Measurements from ENCODE around the gene CYP1A2. TPM values are rescaled to one million over a fixed set of nuclear protein-coding genes. Genes with fewer than 3 reads are reported as not detected.

Gene CYP1A2
- total RNA-seq, 1 donor from 2014 or later = not detected

- DNase-seq (ENCODE audit: low spot score) = no peak
- H3K27ac Mint-ChIP-seq = peak overlapping the region; percentile 55
- no peaks in the 10 kb centered on the region for H3K27me3 Mint-ChIP-seq (ENCODE audit: low read depth)
- peaks cover 62% of the 10 kb centered on the region for H3K4me1 Mint-ChIP-seq (ENCODE audit: low read depth)
- intact Hi-C loops (cut with micrococcal nuclease) = no loop called here
- H3K36me3 Mint-ChIP-seq (ENCODE audit: low read depth) = no peaks in the 10 kb centered on the region
- H3K4me3 Mint-ChIP-seq (ENCODE audit: low read depth) = no peak overlapping the region
- no peaks in the 10 kb centered on the region for H3K9me3 Mint-ChIP-seq
Measured at GRCh38 chr15:74773329-74773728, 24.7 kb downstream of the CYP1A2 start.

DNA sequence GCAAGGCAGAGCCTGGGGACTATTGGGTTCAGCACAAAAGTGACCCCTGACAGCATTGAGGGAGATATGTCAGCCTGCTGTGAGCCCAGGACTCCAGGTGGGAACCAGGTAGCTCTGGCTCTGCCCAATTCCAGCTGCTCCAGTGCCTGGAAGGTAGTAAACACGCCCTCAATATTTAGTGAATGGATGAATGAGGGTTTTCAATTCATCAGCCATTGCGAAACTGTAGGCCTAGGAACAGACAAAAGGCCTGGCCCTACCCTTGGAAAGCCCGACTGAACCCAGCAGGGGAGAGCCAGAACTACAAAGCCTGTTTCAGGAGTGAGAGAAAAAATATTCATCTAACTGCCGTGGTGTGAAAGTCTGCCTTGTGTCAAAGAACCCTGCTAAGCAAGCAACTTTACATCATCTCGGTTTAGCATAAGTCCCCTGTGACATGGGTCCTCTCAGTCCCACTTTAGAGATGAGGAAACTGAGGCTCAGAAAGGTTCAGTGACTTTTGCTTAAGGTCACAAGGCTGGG lies 25.1 kb downstream of the CYP1A2 start:
- Mint-ChIP-seq H3K4me3 (ENCODE audit: low read depth) (no peak overlapping the region), H3K27ac (peak overlapping the region; percentile 55), H3K27me3 (ENCODE audit: low read depth) (no peaks in the 10 kb centered on the region), H3K36me3 (ENCODE audit: low read depth) (no peaks in the 10 kb centered on the region), H3K9me3 (no peaks in the 10 kb centered on the region), H3K4me1 (ENCODE audit: low read depth) (peaks cover 64% of the 10 kb centered on the region)
- DNase-seq (ENCODE audit: low spot score) = no peak
- intact Hi-C loops (cut with micrococcal nuclease) = no loop called here

DNA sequence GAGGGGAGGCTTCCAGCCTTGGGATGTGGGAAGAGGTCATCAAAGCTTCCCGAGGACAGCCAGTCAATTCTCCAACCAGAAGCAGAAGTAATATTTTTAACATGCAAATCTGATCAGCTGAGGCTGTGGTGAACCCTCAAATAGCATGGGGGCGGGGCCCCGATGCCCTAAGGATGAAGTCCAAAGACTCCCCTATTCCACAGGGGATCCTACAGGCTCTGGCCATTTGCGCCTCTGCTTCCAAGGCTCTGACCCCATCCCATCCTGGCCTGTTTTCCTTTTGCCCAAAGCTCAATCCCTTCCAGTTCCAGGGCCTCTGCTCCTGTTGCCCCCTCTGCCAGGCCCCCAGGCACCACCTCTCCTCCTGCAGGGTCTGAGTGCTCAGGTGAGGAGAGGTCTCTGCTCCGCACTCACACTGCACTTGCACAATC lies 26.5 kb downstream of the CYP1A2 start:
- H3K9me3 Mint-ChIP-seq = no peaks in the 10 kb centered on the region
- no peaks in the 10 kb centered on the region for H3K27me3 Mint-ChIP-seq (ENCODE audit: low read depth)
- H3K4me3 Mint-ChIP-seq (ENCODE audit: low read depth) = no peak overlapping the region
- DNase-seq (ENCODE audit: low spot score) = no peak
- H3K4me1 Mint-ChIP-seq (ENCODE audit: low read depth) = peaks cover 77% of the 10 kb centered on the region
- intact Hi-C loops (cut with micrococcal nuclease) = no loop called here
- no peaks in the 10 kb centered on the region for H3K36me3 Mint-ChIP-seq (ENCODE audit: low read depth)
- peak overlapping the region; percentile 30 for H3K27ac Mint-ChIP-seq

- intact Hi-C loops (cut with micrococcal nuclease) = no loop called here
- H3K27ac Mint-ChIP-seq = peak overlapping the region; percentile 99
- H3K27me3 Mint-ChIP-seq (ENCODE audit: low read depth) = no peaks in the 10 kb centered on the region
- no peak for DNase-seq (ENCODE audit: low spot score)
- peak overlapping the region; percentile 18 for H3K4me3 Mint-ChIP-seq (ENCODE audit: low read depth)
- no peaks in the 10 kb centered on the region for H3K36me3 Mint-ChIP-seq (ENCODE audit: low read depth)
- H3K9me3 Mint-ChIP-seq = no peaks in the 10 kb centered on the region
- H3K4me1 Mint-ChIP-seq (ENCODE audit: low read depth) = peaks cover 82% of the 10 kb centered on the region
Measured at GRCh38 chr15:74775894-74776293, 27.2 kb downstream of the CYP1A2 start.

GRCh38 chr15:74776821-74777768 lies 28.4 kb downstream of the CYP1A2 start:
- Mint-ChIP-seq H3K27me3 (ENCODE audit: low read depth) (no peaks in the 10 kb centered on the region), H3K36me3 (ENCODE audit: low read depth) (no peaks in the 10 kb centered on the region), H3K9me3 (no peaks in the 10 kb centered on the region), H3K4me1 (ENCODE audit: low read depth) (peaks cover 78% of the 10 kb centered on the region), H3K27ac (peak overlapping the region; percentile 99), H3K4me3 (ENCODE audit: low read depth) (peak overlapping the region; percentile 78)
- intact Hi-C loops (cut with micrococcal nuclease) = no loop called here
- DNase-seq (ENCODE audit: low spot score) = peak; percentile 50

- Mint-ChIP-seq H3K27ac (peak overlapping the region; percentile 99), H3K27me3 (ENCODE audit: low read depth) (no peaks in the 10 kb centered on the region), H3K4me1 (ENCODE audit: low read depth) (peaks cover 74% of the 10 kb centered on the region), H3K36me3 (ENCODE audit: low read depth) (peaks cover 4% of the 10 kb centered on the region), H3K9me3 (no peaks in the 10 kb centered on the region), H3K4me3 (ENCODE audit: low read depth) (peak overlapping the region; percentile 42)
- intact Hi-C loops (cut with micrococcal nuclease) = no loop called here
- no peak for DNase-seq (ENCODE audit: low spot score)
Measured at GRCh38 chr15:74777769-74778598, 29.3 kb downstream of the CYP1A2 start.

DNA sequence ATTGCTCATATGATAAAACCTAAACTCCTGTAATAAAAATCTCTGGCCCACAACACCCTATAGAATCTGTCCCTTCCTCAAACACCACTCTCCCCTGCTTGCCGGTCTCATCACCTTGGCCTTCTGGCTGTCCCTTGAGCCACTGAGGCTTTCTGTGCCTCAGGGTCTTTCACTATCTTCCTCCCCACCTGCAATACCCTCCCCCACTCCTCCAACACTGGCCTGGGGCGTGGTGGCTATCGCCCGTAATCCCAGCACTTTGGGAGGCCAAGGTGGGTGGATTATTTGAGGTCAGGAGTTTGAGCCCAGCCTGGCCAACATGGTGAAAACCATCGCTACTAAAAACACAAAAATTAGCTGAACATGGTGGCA lies 29.9 kb downstream of the CYP1A2 start:
- Mint-ChIP-seq H3K9me3 (no peaks in the 10 kb centered on the region), H3K4me1 (ENCODE audit: low read depth) (peaks cover 73% of the 10 kb centered on the region), H3K27me3 (ENCODE audit: low read depth) (no peaks in the 10 kb centered on the region), H3K27ac (peak overlapping the region; percentile 99), H3K4me3 (ENCODE audit: low read depth) (peak overlapping the region; percentile 42), H3K36me3 (ENCODE audit: low read depth) (peaks cover 10% of the 10 kb centered on the region)
- intact Hi-C loops (cut with micrococcal nuclease) = no loop called here
- no peak for DNase-seq (ENCODE audit: low spot score)

DNA sequence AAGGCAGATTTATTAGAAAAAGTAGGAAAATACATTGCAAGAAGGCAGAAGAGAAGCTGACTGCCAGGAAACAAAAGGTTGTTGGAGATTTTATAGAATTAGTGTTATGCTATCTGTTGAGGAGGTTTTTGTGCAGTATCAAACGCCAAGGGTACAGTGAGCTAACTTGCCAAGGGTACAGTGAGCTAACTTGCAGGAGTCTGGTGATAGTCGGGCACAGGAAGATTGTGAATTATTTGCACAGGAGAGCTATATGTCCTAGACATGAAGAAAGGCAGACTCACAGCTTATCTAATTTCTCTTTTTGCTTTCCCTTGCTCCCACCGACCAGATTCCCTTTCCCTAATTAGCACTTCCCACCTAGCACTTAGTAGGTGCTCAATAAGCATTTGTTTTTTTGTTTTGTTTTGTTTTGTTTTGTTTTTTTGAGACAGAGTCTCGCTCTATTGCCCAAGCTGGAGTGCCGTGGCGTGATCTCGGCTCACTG lies 30.6 kb downstream of the CYP1A2 start:
- Mint-ChIP-seq H3K36me3 (ENCODE audit: low read depth) (peaks cover 14% of the 10 kb centered on the region), H3K4me3 (ENCODE audit: low read depth) (no peak overlapping the region), H3K27ac (peak overlapping the region; percentile 99), H3K9me3 (no peaks in the 10 kb centered on the region), H3K27me3 (ENCODE audit: low read depth) (no peaks in the 10 kb centered on the region), H3K4me1 (ENCODE audit: low read depth) (peaks cover 67% of the 10 kb centered on the region)
- no peak for DNase-seq (ENCODE audit: low spot score)
- intact Hi-C loops (cut with micrococcal nuclease) = no loop called here

- peaks cover 28% of the 10 kb centered on the region for H3K36me3 Mint-ChIP-seq (ENCODE audit: low read depth)
- no peaks in the 10 kb centered on the region for H3K9me3 Mint-ChIP-seq
- intact Hi-C loops (cut with micrococcal nuclease) = loop anchor here (1.0 to 10.0 kb wide), 5 partner anchors 8 to 844 kb away; partner anchors contain the start of genes PML, SNUPN and STOML1
- H3K27ac Mint-ChIP-seq = peak overlapping the region; percentile 99
- DNase-seq (ENCODE audit: low spot score) = peak; percentile 39
- no peaks in the 10 kb centered on the region for H3K27me3 Mint-ChIP-seq (ENCODE audit: low read depth)
- H3K4me3 Mint-ChIP-seq (ENCODE audit: low read depth) = peak overlapping the region; percentile 97
- H3K4me1 Mint-ChIP-seq (ENCODE audit: low read depth) = peaks cover 69% of the 10 kb centered on the region
Measured at GRCh38 chr15:74780523-74781430, 32.1 kb downstream of the CYP1A2 start.

GRCh38 chr15:74781431-74782258 lies 33.0 kb downstream of the CYP1A2 start, which contains the start of gene CSK:
TSS of gene CSK (plus strand) at chr15:74782080. CDS start at chr15:74798298, 16,218 bp downstream.
- Mint-ChIP-seq H3K36me3 (ENCODE audit: low read depth) (peaks cover 35% of the 10 kb centered on the region), H3K27ac (peak within 1 kb of the TSS; percentile 99), H3K9me3 (no peaks in the 10 kb centered on the region)

More at GRCh38 chr15:74781431-74782258, 33.0 kb downstream of the CYP1A2 start, which contains the start of gene CSK:
- Mint-ChIP-seq H3K4me3 (ENCODE audit: low read depth) (peak within 1 kb of the TSS; percentile 97), H3K27me3 (ENCODE audit: low read depth) (no peaks in the 10 kb centered on the region), H3K4me1 (ENCODE audit: low read depth) (peaks cover 66% of the 10 kb centered on the region)
- intact Hi-C loops (cut with micrococcal nuclease) = loop anchor here (2.0 to 10.0 kb wide), 4 partner anchors 63 to 843 kb away; partner anchors contain the start of genes PML, SNUPN and STOML1
- peak; percentile 77 for DNase-seq (ENCODE audit: low spot score)
